Vagina (tissue), 2 donors: ENCODE data around the gene PABPN1. TPM values are rescaled to one million over a fixed set of nuclear protein-coding genes. Genes with fewer than 3 reads are reported as not detected.

Source experiments
- DNase-seq, 2 donors: peaks; one replicate each; pipeline ENCODE4 v3.0.0-alpha.2; 2017; ENCODE audit errors: extremely low spot score in 2 of 2
- H3K27ac ChIP-seq: fragments of 200-600 bp; sonication (generic); one replicate; pipeline ENCODE4 v1.5.1; 2019
- H3K27me3 ChIP-seq: fragments of 200-600 bp; sonication (generic); one replicate; pipeline ENCODE4 v1.5.1; 2019
- H3K36me3 ChIP-seq, 2 donors: fragments of 200-600 bp; sonication (generic); one replicate each; pipeline ENCODE4 v1.5.1; 2017 to 2019
- H3K4me1 ChIP-seq: fragments of 200-600 bp; sonication (generic); one replicate; pipeline ENCODE4 v1.5.1; 2019
- H3K4me3 ChIP-seq, 2 donors: fragments of 200-600 bp; sonication (generic); 1 replicate in 1 of 2; 2 replicates in 1 of 2; pipeline ENCODE4 v1.5.1; 2016 to 2019
- H3K9me3 ChIP-seq: fragments of 200-600 bp; sonication (generic); one replicate; pipeline ENCODE4 v1.5.1; 2019
- POLR2A ChIP-seq, 2 donors: fragments of 450-650 bp; IDR thresholded peaks; one replicate each; pipeline ENCODE4 v1.6.1; 2017; ENCODE audit warnings: antibody characterized with exemption in 2 of 2, mild to moderate bottlenecking in 2 of 2, moderate library complexity in 2 of 2
- POLR2AphosphoS5 ChIP-seq, 2 donors: sonication (generic); formaldehyde crosslinking; IDR thresholded peaks; one replicate each; pipeline ENCODE4 v1.9.0; 2017; ENCODE audit warnings: antibody characterized with exemption in 2 of 2, mild to moderate bottlenecking in 2 of 2, low read depth in 1 of 2; ENCODE audit not compliant: insufficient read depth in 1 of 2
- intact Hi-C: fragments of 100-400 bp; cut with DNase I; formaldehyde crosslinking; loops from one replicate; pipeline ENCODE4 v1.15.1; 2023
- total RNA-seq: library from RNA; depleted of rRNA; stranded (reverse); fragments of >200 nt; gene quantifications from one replicate; pipeline ENCODE4 v1.2.3, GENCODE V29; 2016
- TF ChIP-seq, protein P1 (sequence below), 3 experiments: fragments of 450-650 bp in 2 of 3; fragments of 200-600 bp in 1 of 3; sonication (generic) in 1 of 3; IDR thresholded peaks; one replicate each; pipeline ENCODE4 v1.5.1; 2017 to 2019; ENCODE audit warnings: antibody characterized with exemption in 3 of 3, mild to moderate bottlenecking in 2 of 3, moderate library complexity in 2 of 3

Gene PABPN1
- total RNA-seq, 1 donor from 2014 or later, result 66.0 TPM

DNA sequence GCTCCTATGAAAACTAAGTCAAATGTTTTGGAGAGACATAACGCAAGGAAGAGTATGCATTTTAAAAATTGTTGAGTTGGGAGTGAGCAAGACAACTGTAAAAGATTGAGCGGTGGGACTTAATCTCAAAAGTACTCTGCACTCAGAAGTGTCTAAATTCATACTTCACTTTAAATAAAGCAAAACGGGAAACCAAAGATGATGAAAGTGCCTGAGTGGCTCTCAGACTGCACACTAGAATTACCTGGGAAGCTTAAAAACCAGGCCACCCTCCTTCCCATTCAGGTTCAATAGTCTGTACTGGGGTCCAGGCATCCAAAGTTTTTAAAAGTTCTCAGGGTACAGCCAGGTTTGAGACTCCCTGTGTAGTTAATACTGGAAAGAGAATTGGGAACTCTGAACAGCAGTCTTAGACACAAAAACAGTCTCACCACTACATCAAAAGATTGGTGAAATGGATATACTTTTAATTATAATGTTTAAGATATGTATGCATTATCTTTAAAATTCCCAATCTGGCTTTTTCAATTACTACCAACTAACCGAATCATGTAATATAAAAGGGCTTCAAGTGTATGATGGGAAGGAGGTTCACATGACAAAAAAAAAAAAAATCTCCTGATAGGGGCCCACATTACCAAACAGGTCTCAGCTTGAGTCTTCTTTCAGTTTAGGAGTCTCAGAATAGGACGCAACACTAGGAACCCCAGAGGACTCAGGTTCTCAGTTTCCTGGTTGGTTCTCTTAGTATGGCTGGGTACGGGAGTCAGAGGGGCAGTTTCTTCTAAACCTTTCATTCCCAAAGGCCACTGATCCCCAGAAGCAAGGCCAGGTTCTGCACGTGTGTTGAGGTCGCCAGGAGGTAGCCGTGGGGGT, 36.4 kb upstream of the PABPN1 start:
- H3K27me3 ChIP-seq, result no peaks in the 10 kb centered on the region
- no peaks in the 10 kb centered on the region for H3K9me3 ChIP-seq
- TF ChIP-seq POLR2A (IDR thresholded peaks at IDR 0.05), result no peak
- TF ChIP-seq, protein P1, sequence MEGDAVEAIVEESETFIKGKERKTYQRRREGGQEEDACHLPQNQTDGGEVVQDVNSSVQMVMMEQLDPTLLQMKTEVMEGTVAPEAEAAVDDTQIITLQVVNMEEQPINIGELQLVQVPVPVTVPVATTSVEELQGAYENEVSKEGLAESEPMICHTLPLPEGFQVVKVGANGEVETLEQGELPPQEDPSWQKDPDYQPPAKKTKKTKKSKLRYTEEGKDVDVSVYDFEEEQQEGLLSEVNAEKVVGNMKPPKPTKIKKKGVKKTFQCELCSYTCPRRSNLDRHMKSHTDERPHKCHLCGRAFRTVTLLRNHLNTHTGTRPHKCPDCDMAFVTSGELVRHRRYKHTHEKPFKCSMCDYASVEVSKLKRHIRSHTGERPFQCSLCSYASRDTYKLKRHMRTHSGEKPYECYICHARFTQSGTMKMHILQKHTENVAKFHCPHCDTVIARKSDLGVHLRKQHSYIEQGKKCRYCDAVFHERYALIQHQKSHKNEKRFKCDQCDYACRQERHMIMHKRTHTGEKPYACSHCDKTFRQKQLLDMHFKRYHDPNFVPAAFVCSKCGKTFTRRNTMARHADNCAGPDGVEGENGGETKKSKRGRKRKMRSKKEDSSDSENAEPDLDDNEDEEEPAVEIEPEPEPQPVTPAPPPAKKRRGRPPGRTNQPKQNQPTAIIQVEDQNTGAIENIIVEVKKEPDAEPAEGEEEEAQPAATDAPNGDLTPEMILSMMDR (IDR thresholded peaks at IDR 0.05), result no peak
- intact Hi-C loops, result no loop called here
- peak overlapping the region; percentile 89 to 91 for H3K4me3 ChIP-seq
- H3K4me1 ChIP-seq, result peaks cover 20% of the 10 kb centered on the region
- peak overlapping the region; percentile 98 for H3K27ac ChIP-seq
- no peaks in the 10 kb centered on the region for H3K36me3 ChIP-seq
- DNase-seq, result no peak

DNA sequence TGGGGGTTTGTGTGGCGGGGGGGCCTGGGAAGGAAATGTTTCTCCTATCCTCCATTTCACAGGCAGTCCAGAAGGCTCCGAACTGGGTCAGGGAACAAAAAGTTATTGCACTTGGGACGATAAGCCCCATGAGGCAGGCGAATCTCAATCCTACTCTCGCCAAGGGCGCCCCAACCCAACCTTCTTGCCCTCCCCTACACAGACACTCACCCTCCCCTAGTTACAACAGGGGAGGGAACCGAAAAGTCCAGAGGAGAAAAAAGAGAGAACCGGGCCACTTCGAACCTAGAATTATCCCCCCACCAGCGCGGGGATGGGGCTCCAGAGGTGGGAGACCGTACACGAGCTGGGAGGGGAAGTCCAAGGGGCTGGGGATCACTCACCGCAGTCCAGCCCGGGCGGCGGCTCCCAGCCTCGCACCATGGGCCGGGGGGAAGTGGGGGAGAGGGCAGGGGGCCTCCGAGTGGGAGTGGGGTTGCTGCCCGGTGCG, 35.7 kb upstream of the PABPN1 start:
- TF ChIP-seq, protein P1 (IDR thresholded peaks at IDR 0.05), result no peak
- TF ChIP-seq POLR2AphosphoS5 (IDR thresholded peaks at IDR 0.05; ENCODE audit: insufficient read depth in 1 of 2, low read depth in 1 of 2), result no peak
- TF ChIP-seq POLR2A (IDR thresholded peaks at IDR 0.05), result no peak

DNA sequence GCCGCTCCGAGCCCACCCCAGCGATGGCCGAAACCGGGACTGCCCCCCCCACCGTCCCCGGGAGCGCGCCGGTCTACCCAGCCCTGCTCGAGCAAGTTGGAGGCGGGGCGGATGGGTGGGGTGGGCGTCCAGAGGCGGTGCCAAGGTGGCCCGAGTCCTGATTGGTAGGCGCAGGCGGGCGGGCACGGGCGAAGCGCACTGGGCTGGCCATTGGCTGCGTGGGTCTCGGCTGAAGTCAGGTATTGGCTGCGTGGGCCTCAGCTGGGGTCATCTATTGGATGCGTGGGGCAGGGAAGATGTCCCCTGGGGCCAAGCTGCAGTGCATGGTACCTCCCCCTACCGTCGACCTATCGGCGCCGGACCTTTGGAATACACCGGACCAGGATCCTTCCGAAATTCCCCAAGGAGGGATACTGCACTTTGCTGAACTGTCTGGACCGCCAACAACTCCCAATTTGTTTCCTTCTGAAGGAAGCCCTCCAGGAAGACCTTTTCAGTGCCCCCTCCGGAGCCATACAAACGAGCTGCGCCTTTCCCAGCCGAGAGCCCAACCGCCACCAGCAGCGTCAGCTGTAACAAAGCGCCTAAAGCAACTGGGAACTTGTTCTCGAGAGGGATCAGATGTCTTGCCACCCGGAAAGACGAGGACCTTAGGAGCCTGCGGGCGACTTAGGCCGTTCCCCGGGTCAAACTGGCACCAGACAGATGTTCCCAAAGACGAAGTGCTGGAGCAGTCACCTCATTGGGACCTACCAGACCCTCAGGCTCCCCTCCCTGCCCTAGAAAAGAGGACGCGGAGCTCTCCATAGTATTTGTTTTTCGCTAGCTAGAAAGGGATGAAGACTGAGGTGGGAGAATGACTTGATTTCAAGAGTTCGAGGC, 35.0 kb upstream of the PABPN1 start, which contains the start of gene HOMEZ:
Gene HOMEZ, minus strand, starts transcription at position 113 of the 882 bp plus-strand sequence. CDS start 180 bp downstream, outside the sequence.
- H3K9me3 ChIP-seq, result no peaks in the 10 kb centered on the region
- intact Hi-C loops, result no loop called here
- TF ChIP-seq, protein P1 (IDR thresholded peaks at IDR 0.05), result no peak
- TF ChIP-seq POLR2A (IDR thresholded peaks at IDR 0.05), result peak in 1 of 2 donors; percentile 89
- peak; percentile 83 to 97 for TF ChIP-seq POLR2AphosphoS5 (IDR thresholded peaks at IDR 0.05; ENCODE audit: insufficient read depth in 1 of 2, low read depth in 1 of 2)
- peak within 1 kb of the TSS; percentile 98 for H3K27ac ChIP-seq
- DNase-seq, result peak; percentile 98 to 100
- peak within 1 kb of the TSS; percentile 89 to 91 for H3K4me3 ChIP-seq
- no peaks in the 10 kb centered on the region for H3K36me3 ChIP-seq
- no peaks in the 10 kb centered on the region for H3K27me3 ChIP-seq
- peaks cover 20% of the 10 kb centered on the region for H3K4me1 ChIP-seq

More for the DNA sequence above, 35.7 kb upstream of the PABPN1 start:
- Histone ChIP-seq H3K9me3 (no peaks in the 10 kb centered on the region), H3K27ac (peak overlapping the region; percentile 98), H3K4me1 (peaks cover 20% of the 10 kb centered on the region), H3K4me3 (peak overlapping the region; percentile 89 to 91), H3K27me3 (no peaks in the 10 kb centered on the region), H3K36me3 (no peaks in the 10 kb centered on the region)
- intact Hi-C loops, result no loop called here
- no peak for DNase-seq

DNA sequence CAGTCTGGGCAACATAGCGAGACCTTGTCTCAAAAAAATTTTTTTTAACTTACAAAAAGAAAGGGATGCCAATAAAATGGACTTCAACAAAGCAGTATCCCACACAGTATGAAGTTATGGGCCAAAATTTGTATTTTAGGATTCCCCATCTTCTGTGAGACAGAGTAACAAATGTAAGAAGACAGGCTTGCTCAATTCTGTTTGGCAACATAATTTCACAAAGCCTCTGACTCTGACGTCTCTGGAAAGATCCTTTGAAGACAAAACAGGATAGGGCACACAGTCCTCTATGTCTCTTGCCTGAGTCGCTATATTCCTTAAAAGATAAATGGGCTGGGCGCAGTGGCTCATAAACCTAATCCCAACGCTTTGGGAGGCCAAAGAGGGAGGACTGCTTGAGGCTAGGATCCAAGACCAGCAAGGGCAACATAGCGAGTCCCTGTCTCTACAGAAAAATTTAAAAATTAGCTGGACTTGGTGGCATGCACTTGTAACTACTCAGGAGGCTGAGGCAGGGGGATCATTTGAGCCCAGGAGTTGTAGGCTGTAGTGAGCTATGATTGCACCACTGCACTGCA, 34.3 kb upstream of the PABPN1 start:
- Histone ChIP-seq H3K4me1 (peaks cover 20% of the 10 kb centered on the region), H3K4me3 (peak overlapping the region; percentile 89 to 91), H3K36me3 (no peaks in the 10 kb centered on the region), H3K27ac (peak overlapping the region; percentile 98), H3K9me3 (no peaks in the 10 kb centered on the region), H3K27me3 (no peaks in the 10 kb centered on the region)
- intact Hi-C loops, result no loop called here
- DNase-seq, result no peak
- no peak for TF ChIP-seq POLR2A (IDR thresholded peaks at IDR 0.05)
- no peak for TF ChIP-seq POLR2AphosphoS5 (IDR thresholded peaks at IDR 0.05; ENCODE audit: insufficient read depth in 1 of 2, low read depth in 1 of 2)
- TF ChIP-seq, protein P1 (IDR thresholded peaks at IDR 0.05), result no peak
